IMR-90 (cell line): ENCODE results near the gene SLC6A3.

ENCODE experiments used
- BHLHE40 ChIP-seq: fragments of 150-350 bp; IDR thresholded peaks from 2 replicates; pipeline ENCODE4 v1.6.1; 2016; ENCODE audit warnings: mild to moderate bottlenecking, low read depth, low read length
- CEBPB ChIP-seq: IDR thresholded peaks from 2 replicates; pipeline ENCODE4 v1.6.1; 2012; ENCODE audit warnings: low read depth, low read length, improper control_type of control experiment
- CHD1 ChIP-seq: IDR thresholded peaks from 2 replicates; pipeline ENCODE4 v1.6.1; 2012; ENCODE audit warnings: low read depth, low read length, improper control_type of control experiment
- FOS ChIP-seq: fragments of 150-350 bp; IDR thresholded peaks from 2 replicates; pipeline ENCODE4 v1.6.1; 2016; ENCODE audit warnings: low read depth, low read length
- MAFK ChIP-seq: IDR thresholded peaks from 2 replicates; pipeline ENCODE4 v1.6.1; 2012; ENCODE audit warnings: low read depth, low read length, improper control_type of control experiment
- MAZ ChIP-seq: IDR thresholded peaks from 2 replicates; pipeline ENCODE4 v1.6.1; 2012; ENCODE audit warnings: low read depth, mild to moderate bottlenecking, low read length, improper control_type of control experiment, moderate library complexity, borderline replicate concordance
- POLR2A ChIP-seq: IDR thresholded peaks from 2 replicates; pipeline ENCODE4 v1.6.1; 2012; ENCODE audit warnings: mild to moderate bottlenecking, low read depth, low read length
- RAD21 ChIP-seq: IDR thresholded peaks from 2 replicates; pipeline ENCODE4 v1.6.1; 2012; ENCODE audit warnings: low read length, improper control_type of control experiment
- RFX5 ChIP-seq: IDR thresholded peaks from 2 replicates; pipeline ENCODE4 v1.8.0; 2012; ENCODE audit warnings: low read depth, mild to moderate bottlenecking, low read length, moderate library complexity
- SMC3 ChIP-seq: fragments of 150-350 bp; IDR thresholded peaks from 2 replicates; pipeline ENCODE4 v1.6.1; 2016; ENCODE audit warnings: low read depth, mild to moderate bottlenecking, antibody characterized with exemption, low read length, moderate library complexity
- USF2 ChIP-seq: fragments of 150-350 bp; IDR thresholded peaks from 2 replicates; pipeline ENCODE4 v1.6.1; 2017; ENCODE audit warnings: mild to moderate bottlenecking, antibody characterized with exemption, low read length, low read depth
- TF ChIP-seq, protein P1 (sequence below): conservative IDR thresholded peaks from 2 replicates; pipeline ENCODE4 v1.5.1; 2012; ENCODE audit warnings: mild to moderate bottlenecking, low read depth, low read length, improper control_type of control experiment

- TF ChIP-seq, protein P1, sequence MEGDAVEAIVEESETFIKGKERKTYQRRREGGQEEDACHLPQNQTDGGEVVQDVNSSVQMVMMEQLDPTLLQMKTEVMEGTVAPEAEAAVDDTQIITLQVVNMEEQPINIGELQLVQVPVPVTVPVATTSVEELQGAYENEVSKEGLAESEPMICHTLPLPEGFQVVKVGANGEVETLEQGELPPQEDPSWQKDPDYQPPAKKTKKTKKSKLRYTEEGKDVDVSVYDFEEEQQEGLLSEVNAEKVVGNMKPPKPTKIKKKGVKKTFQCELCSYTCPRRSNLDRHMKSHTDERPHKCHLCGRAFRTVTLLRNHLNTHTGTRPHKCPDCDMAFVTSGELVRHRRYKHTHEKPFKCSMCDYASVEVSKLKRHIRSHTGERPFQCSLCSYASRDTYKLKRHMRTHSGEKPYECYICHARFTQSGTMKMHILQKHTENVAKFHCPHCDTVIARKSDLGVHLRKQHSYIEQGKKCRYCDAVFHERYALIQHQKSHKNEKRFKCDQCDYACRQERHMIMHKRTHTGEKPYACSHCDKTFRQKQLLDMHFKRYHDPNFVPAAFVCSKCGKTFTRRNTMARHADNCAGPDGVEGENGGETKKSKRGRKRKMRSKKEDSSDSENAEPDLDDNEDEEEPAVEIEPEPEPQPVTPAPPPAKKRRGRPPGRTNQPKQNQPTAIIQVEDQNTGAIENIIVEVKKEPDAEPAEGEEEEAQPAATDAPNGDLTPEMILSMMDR, result no peak
- TF ChIP-seq CHD1 (no peak), POLR2A (no peak), FOS (no peak), USF2 (no peak), RFX5 (no peak), SMC3 (no peak), CEBPB (no peak), RAD21 (no peak), BHLHE40 (no peak), MAZ (no peak), MAFK (no peak)
Measured at GRCh38 chr5:1485579-1486118, 40.4 kb upstream of the SLC6A3 start.
